GM21723 (cell line): ENCODE results near the gene ZSWIM6.

Experiments used
- ATAC-seq: cut with Tn5 transposase; IDR thresholded peaks from one replicate; pipeline ENCODE4 v1.9.1; 2021; ENCODE audit warnings: mild to moderate bottlenecking, moderate library complexity; ENCODE audit not compliant: unreplicated experiment

ZSWIM6 gene

DNA sequence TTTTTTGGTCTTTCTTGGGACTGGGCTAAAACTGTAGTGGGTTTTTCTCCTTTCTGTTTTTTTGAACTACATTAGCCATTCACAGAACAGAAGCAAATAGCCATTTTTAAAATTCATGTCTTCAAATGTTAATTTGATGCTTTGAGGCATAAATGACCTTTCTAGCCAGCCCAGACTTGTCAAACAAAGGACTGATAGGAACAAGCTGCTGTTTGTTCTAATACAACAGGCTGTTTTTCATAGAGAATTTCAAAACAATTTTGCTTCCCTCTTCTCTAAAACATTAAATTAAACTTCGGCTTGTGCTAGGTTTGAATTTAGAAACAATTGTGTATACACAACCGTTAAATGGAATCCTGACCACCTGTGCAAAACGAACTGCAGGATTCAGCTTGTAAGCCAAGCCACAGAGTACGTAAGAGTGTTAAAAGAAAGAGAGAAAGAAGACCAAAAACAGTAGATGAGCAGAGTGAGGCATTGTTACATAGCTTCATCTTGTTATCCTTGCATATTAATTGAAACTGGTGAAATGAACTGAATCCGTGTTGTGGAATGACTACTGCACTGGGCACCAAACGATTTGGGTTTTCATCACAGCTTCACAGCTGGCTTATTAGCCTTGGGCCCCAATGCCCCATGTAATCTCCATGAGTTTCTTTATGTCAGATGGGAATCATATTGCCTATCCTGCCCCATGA, 100.0 kb downstream of the ZSWIM6 start:
- ATAC-seq = no peak

DNA sequence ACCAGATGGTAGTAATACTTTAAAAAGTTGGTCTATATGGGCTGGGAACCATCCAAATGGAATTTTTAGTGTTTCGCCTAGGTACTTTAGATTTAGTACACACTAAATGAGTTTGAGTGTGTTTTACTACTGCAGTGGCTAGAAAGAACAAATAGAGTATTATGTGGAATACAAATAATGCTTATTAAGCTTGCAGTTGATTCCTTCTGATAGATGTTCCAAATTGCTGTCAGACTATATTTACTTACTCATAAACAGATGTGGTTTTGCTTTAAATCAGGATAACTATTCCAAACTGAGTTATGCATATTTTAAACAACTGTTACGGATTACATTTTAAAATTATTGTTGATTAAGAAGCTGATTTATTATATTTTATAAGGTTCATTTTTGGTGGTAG, 103.3 kb downstream of the ZSWIM6 start:
- ATAC-seq = no peak

GRCh38 chr5:61438298-61438970, 106.4 kb downstream of the ZSWIM6 start:
- no peak for ATAC-seq

- ATAC-seq = no peak
Observed at GRCh38 chr5:61440086-61440485, 108.0 kb downstream of the ZSWIM6 start.

DNA sequence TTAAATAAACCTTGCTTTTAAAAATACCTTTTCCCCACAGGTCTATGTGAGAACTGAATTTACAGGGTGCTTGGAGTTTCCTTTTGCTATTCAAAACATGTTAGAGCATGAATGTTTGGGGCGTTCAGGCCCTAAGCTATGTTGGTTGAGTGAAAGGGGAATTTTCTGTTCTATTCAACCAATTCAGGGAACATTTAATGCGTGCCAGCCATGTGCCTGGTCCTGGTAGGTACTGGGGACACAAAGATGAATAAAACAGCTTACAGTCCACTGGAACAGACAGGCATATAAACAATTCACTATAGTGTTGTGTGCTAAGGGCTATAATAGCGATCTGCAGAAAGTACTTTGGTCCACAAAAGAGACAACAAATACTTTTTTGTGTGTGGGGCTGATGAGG, 108.5 kb downstream of the ZSWIM6 start:
- ATAC-seq = no peak

- no peak for ATAC-seq
Observed at GRCh38 chr5:61441742-61442141, 109.7 kb downstream of the ZSWIM6 start.

- ATAC-seq = no peak
Observed at GRCh38 chr5:61447780-61448495, 115.9 kb downstream of the ZSWIM6 start.

DNA sequence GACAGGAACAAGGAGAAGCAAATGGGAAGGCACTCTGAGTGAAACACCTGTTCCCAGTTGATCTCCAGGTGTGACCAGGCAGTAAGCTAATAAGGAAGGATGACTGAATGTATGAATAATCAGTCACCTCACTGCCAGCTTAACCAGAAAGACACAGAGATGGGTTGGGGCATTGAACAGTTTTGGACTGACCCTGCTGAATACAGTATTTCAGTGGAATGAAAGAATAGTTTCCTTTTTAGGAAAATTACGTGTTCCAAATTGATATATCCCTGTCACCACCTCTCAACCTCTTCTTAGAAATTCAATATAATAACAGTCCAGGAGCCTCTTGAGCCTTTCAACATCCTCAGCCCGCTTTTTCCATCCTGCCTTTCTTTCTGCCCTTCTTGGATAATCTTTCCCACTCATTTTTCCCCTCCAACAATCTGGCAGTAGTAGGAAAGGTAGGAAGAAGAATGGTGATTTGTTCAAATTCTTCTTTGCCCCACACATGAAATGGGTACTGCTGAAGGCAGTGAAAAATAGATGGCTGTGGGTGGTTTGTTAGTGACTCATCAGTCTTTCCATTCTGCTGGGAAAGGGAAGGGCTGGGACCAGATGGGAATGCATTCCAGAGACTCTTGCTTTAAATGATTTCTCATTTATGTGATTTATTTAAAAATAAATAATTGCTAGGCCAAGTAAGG, 117.9 kb downstream of the ZSWIM6 start:
- no peak for ATAC-seq

DNA sequence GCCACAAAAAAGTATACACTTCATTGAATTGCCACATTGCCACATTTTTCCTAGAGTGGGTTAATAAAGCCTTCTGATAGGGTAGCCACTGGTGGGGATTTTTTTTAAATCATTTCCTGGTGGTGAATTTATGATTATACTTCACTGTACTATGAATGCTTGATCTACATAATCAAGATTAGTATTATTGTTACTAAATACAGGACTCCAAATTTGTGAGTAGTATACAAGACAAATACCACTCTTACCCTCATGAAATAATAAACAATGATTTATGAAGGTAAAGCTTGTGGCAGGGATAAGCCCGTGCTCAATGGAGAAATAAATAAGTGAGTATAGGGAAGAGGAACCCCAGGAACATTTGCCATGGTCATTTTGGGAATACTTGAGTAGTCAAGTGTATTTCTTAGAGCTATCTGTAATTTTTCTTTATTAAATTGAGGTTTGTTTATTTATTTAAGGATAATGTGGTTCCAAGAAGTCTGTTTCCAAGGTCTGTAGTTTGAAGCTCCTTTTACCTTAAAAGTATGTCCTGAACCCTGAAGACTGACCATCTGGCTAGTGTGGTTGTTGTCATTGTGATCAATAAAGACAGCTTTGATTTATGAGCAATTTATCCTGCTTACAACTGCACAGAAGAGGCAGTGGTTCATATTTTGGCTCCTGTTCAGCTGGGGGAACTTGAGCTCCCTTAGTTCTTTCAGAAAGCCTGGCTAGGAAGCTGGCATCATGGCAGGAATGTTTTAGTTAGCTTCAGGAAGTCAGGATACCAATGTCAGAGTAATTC, 118.6 kb downstream of the ZSWIM6 start:
- ATAC-seq = no peak

- no peak for ATAC-seq
Observed at GRCh38 chr5:61455179-61456006, 123.3 kb downstream of the ZSWIM6 start.

DNA sequence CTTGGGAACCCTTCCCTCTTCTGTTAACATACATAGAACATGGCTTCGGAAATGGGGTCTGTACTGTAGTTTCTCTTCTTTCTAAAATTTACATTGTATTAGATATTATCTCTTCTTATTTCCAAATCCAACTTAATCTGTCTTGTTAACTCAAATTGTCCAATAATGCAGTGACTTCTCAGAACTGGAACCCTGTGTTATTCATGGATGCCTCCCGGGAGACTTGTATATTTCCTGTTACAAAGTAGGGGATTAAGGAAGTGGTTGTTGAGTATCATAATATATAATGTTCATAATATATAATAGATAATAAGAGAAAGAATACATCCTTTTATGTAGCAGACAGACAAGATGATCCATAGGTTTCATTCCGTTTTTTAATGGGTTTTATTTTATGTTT, 128.4 kb downstream of the ZSWIM6 start:
- ATAC-seq = no peak

DNA sequence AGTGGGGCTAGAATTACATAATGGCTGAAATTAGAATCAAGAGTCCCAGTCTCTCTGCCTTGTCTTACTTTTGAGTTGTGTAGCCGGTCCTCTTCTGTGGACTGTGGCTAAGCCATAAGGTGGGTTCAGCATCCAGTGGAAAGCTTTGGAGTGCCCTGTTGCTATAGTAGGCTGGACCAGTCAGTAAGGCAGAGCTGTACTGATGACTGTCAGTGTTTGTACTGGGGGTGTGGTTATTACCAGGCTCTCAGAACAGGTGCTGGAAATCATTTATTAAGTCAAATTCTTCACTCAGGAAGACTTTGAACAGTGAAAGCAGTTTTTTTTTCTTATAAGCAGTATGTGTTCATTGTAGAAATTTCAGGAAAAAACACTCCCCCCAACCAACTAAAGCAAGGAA, 129.4 kb downstream of the ZSWIM6 start:
- no peak for ATAC-seq

GRCh38 chr5:61461926-61462325, 129.9 kb downstream of the ZSWIM6 start:
- ATAC-seq = no peak

DNA sequence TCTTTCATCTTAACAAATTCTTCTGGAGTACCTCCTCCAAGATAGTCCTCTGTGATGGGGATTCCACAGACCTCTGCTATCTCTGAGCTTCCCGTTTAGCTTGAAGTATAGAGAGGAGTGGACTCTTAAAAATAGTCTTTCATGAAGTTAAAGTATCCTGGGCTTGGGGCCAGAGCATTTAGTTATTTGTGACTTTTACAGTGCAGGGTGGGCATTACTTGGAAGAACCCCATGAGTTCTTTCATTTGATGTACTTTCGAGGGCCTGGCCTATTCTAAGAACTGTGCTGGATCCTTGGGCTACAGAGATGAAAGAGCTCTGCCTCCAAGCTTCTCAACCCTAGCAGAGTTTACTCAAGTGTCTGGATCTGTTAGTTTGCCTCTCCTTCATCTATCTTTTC, 131.5 kb downstream of the ZSWIM6 start:
- ATAC-seq = no peak

DNA sequence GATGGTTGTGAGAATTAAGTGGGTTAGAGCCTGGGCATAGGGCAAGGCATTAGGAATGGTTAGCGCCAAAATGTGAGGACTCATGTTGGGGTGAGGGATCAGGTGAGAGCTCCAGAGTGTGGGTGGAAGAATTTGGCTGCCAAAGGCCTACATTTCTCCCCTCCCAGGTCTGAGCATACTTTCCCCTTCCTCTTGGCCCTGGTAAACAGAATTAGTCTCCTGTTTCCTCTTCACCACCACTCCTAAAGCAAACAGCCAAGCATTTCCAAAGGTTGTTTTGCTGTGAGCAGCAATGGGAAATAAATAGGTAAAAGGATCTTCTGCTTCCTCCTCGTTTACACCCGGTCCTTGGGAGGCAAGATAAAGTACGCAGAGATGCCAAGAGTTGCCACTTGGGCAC, 132.5 kb downstream of the ZSWIM6 start:
- no peak for ATAC-seq

GRCh38 chr5:61465066-61465465, 133.0 kb downstream of the ZSWIM6 start:
- ATAC-seq = no peak

- ATAC-seq = no peak
Observed at GRCh38 chr5:61465496-61465895, 133.4 kb downstream of the ZSWIM6 start.

DNA sequence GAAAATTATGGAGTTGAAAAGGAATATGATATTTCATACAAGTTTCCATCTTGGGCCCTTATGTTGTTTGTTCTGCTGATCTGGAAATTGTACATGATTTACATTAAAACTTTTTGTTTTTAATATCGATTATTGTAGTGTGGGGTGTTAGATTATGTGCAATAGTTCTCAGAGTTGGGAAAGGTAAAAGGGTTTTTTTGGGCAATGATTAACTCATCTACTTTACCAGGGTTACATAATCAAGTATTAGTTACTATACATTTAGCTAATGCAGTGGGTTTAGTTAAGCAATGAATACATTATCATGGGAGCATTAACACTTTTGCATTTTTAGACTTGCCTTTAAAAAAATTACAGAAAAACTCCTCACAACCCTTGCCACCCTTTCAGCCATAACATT, 134.0 kb downstream of the ZSWIM6 start:
- ATAC-seq = no peak

DNA sequence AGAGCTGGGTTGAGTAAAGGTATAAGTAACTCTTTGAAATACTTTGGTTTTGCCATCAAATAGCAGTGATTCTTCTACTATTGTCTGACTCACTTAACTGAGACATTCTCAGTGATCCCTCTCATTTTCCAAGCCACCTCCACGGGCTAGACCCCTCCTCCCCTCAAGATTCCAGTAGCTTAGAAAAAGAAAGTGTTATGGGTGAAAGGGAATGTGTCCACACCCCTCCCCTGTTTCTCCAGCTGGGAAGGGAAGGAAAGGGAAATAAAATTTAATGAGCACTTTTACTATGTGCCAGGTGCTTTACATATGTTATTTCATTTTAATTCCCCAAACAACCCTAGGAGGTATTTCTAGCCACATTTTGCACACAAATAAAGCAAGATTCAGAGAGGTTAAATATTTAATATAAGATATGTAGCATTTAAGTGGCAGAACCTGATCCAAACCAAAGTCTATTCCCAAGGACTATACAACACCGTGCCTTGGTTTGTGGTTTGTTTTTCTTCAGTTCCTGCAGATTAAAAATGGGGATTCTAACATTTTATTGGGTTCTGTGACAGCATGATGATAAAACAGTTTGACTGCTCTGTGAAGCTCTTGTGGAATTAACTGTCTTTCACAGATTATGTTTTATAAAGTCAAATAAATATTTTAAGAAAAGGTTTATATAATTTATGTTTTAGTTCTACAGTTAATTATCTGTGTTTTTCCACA, 135.9 kb downstream of the ZSWIM6 start:
- no peak for ATAC-seq
